HFFc6 (cell line): Measurements from ENCODE around the gene RASSF3. TPM values are rescaled to one million over a fixed set of nuclear protein-coding genes. Genes with fewer than 3 reads are reported as not detected.

ENCODE experiments used
- DNase-seq: peaks from one replicate; pipeline ENCODE4 v3.0.0-alpha.2; 2018
- H3K27ac Mint-ChIP-seq: 2 replicates; pipeline ENCODE4 v1.8.0; 2020; ENCODE audit warnings: mild to moderate bottlenecking, mixed read lengths
- H3K27me3 Mint-ChIP-seq: 2 replicates; pipeline ENCODE4 v1.8.0; 2021; ENCODE audit warnings: mild to moderate bottlenecking, moderate library complexity, mixed read lengths; ENCODE audit not compliant: insufficient read depth
- H3K36me3 Mint-ChIP-seq: 2 replicates; pipeline ENCODE4 v1.8.0; 2021; ENCODE audit warnings: low read depth, mixed read lengths
- H3K4me1 Mint-ChIP-seq: 2 replicates; pipeline ENCODE4 v1.8.0; 2020; ENCODE audit warnings: low read depth, mixed read lengths
- H3K4me3 Mint-ChIP-seq: 2 replicates; pipeline ENCODE4 v1.8.0; 2020; ENCODE audit warnings: mild to moderate bottlenecking, moderate library complexity, mixed read lengths
- H3K9me3 Mint-ChIP-seq: 2 replicates; pipeline ENCODE4 v1.8.0; 2020; ENCODE audit warnings: mild to moderate bottlenecking, mixed read lengths
- long read RNA-seq: library from polyadenylated mRNA; unstranded; transcript quantifications from one replicate; pipeline ENCODE4 v2.0.0, GENCODE V29; 2019
- total RNA-seq, 6 experiments: library from RNA; stranded (reverse); fragmentation: NEBNext Ultra II Directional; extraction: Animal tissue kit (Norgen Biotek cat#: 25700); gene quantifications; 2 replicates in 1 of 6; 3 replicates in 5 of 6; pipeline ENCODE4 v1.2.3, GENCODE V29; 2021
- TF ChIP-seq, protein P1 (sequence below): fragments of 200-600 bp; sonication (generic); IDR thresholded peaks from 2 replicates; pipeline ENCODE4 v1.5.0; 2021; ENCODE audit warnings: antibody characterized with exemption, mild to moderate bottlenecking

Gene RASSF3, protein sequence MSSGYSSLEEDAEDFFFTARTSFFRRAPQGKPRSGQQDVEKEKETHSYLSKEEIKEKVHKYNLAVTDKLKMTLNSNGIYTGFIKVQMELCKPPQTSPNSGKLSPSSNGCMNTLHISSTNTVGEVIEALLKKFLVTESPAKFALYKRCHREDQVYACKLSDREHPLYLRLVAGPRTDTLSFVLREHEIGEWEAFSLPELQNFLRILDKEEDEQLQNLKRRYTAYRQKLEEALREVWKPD
- 10 to 100 TPM; 16.9 to 23.3 (median 20.6) TPM for total RNA-seq
- long read RNA-seq, partial matches to known transcripts = 0 of 5 reads
- long read RNA-seq, other reads (novel, unspliced or antisense) = 5 of 5 reads

DNA sequence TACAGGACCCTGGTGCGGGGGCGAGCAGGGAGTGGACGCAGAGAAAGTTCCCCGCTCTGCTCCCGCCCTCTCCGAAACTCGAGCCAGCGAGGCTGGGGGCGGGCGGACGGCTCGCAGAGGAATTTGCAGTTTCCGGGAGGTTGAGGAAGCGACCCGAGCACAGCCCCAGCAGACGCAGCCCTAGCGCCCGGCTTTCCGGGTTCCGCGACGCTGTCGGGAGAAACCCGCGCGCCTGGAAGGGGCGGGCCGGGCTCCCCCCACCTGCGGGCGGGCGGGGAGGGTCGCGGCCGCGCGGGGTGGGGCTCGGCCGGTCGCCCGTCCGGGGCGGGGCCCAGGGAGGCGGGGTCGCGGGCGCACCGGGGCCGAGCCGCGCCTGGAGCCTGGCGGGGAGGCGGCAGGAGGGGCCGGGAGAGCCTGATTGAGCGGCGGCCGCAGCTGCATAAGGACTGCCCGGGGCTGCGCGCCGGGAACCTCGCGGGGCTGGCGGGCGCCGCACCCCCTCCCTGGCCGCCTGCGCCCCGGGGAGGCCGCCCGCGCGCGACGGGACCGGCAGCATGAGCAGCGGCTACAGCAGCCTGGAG, at the start of gene RASSF3:
Gene RASSF3, plus strand, starts transcription at position 417 of the 581 bp plus-strand sequence. Its CDS starts 138 bp downstream, at position 555.
- Mint-ChIP-seq H3K27me3 (no peaks in the 10 kb centered on the region; the same call in 1 of the 2 replicates), H3K4me3 (peak within 1 kb of the TSS; percentile 97), H3K27ac (peak within 1 kb of the TSS; percentile 81), H3K9me3 (no peaks in the 10 kb centered on the region), H3K36me3 (peaks cover 4% of the 10 kb centered on the region), H3K4me1 (peaks cover 33% of the 10 kb centered on the region)
- peak; percentile 5 for DNase-seq
- TF ChIP-seq, protein P1, sequence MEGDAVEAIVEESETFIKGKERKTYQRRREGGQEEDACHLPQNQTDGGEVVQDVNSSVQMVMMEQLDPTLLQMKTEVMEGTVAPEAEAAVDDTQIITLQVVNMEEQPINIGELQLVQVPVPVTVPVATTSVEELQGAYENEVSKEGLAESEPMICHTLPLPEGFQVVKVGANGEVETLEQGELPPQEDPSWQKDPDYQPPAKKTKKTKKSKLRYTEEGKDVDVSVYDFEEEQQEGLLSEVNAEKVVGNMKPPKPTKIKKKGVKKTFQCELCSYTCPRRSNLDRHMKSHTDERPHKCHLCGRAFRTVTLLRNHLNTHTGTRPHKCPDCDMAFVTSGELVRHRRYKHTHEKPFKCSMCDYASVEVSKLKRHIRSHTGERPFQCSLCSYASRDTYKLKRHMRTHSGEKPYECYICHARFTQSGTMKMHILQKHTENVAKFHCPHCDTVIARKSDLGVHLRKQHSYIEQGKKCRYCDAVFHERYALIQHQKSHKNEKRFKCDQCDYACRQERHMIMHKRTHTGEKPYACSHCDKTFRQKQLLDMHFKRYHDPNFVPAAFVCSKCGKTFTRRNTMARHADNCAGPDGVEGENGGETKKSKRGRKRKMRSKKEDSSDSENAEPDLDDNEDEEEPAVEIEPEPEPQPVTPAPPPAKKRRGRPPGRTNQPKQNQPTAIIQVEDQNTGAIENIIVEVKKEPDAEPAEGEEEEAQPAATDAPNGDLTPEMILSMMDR = no peak

DNA sequence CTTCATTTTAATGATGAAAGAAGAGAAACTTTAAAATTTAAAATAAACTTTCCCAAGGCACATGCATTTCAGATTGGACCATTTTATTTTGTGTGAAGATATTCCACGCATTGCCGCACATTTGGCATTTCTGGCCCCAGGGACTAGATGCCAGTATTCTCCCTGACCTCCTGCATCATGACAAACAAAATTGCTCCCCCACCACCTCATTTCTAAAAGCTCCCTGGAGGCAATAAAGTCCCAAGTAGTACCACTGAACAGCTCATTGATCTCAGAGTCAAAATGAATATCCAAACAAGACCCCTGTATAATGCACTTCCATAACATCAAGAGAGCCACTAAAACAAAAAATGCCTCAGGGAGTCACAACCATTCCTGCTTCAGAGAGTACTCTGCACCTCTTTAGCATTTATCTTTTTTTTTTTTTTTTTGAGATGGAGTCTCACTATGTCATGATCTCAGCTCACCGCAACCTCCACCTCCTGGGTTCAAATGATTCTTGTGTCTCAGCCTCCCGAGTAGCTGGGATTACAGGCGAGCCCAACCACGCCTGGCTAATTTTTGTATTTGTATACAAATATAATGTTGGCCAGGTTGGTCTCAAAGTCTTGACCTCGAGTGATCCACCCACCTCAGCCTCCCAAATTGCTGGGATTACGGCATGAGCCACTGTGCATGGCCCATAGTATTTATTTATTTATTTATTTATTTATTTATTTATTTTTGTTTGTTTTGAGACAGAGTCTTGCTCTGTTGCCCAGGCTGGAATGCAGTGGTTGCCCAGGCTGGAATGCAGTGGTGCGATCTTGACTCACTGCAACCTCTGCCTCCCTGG, 48.8 kb upstream of the RASSF3 start:
- Mint-ChIP-seq H3K9me3 (no peaks in the 10 kb centered on the region), H3K4me3 (peak overlapping the region; percentile 46), H3K27ac (peak overlapping the region; percentile 69), H3K36me3 (no peaks in the 10 kb centered on the region), H3K27me3 (peaks cover 7% of the 10 kb centered on the region; the same call in 1 of the 2 replicates), H3K4me1 (peaks cover 37% of the 10 kb centered on the region)
- TF ChIP-seq, protein P1 = no peak
- no peak for DNase-seq

DNA sequence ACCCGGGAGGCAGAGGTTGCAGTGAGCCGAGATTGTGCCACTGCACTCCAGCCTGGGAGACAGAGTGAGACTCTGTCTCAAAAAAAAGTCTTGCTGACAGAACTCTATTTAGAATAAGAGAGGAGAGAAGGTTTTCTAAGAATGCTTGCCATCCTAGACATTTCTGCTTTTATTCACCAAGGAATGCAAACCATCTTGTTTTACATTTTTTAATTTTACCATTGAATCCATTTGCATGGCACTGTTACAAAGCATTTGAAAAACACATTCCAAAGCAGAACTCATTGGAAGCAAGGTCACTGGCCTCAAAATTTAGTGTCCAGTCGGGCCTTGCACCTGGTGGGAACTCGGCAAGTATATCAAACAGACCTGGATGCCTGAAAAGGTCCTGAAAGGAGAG, 44.2 kb upstream of the RASSF3 start:
- Mint-ChIP-seq H3K9me3 (no peaks in the 10 kb centered on the region), H3K27ac (peak overlapping the region; percentile 27; the same call in 1 of the 2 replicates), H3K4me1 (peaks cover 30% of the 10 kb centered on the region), H3K27me3 (peaks cover 3% of the 10 kb centered on the region), H3K4me3 (no peak overlapping the region; the same call in 1 of the 2 replicates), H3K36me3 (no peaks in the 10 kb centered on the region)
- TF ChIP-seq, protein P1 = no peak
- peak; percentile 4 for DNase-seq

DNA sequence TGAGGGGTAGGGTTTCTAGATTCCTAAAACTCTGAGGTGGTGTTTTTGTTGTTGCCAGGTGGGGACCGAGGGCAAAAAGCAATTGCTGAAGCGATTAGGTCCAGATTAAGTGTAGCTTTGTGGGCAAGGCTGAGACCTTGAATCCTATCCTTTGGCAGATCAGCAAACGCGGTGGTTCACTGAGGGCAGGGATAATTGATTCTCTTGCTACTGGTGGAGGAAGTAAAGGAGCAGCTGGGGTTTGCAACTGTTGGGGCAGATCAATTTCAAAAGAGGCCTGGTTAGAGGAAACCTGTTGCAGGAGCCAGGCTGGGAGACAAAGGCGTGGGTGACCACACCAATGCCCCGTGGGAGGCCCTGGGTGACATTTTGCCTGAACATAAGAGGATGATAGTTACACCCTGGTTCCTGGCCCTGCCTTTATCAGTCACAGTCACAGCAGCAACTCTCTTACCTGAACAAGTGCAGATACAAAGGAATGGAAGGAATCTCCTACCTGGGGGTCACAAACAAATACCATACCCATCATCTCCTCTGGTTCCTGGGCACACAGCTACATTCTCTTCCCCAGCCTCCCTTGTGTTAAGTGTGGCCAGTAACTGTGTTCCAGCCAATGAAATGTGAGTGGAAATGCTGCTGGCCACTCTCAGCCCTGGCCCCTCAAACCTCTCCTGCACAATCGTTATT, 43.3 kb upstream of the RASSF3 start:
- H3K27ac Mint-ChIP-seq = no peak overlapping the region; the same call in 1 of the 2 replicates
- no peak overlapping the region for H3K4me3 Mint-ChIP-seq
- peaks cover 2% of the 10 kb centered on the region; the same call in 1 of the 2 replicates for H3K9me3 Mint-ChIP-seq
- DNase-seq = no peak
- TF ChIP-seq, protein P1 = no peak
- H3K36me3 Mint-ChIP-seq = peaks cover 3% of the 10 kb centered on the region
- H3K4me1 Mint-ChIP-seq = peaks cover 24% of the 10 kb centered on the region
- H3K27me3 Mint-ChIP-seq = peaks cover 3% of the 10 kb centered on the region

DNA sequence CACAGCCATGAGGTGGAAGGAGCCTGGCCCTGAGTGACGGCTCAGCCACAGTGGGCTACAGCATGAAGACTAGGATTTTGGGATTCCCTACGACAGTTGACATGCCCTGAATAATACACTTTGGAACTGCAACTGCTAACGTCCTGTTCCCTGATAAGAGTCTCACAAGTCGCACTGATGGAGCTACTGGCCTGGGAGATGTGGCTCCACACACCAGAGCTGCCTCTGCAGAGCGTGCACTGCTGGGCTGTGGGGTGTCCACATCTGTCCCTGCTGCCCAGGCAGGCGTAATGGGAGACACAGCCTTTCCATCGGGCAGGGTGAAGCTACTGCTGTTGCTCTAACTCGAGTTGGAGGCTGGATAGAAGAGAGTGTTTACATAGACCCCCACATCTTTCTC, 42.7 kb upstream of the RASSF3 start:
- Mint-ChIP-seq H3K36me3 (peaks cover 9% of the 10 kb centered on the region), H3K9me3 (peaks cover 7% of the 10 kb centered on the region; the same call in 1 of the 2 replicates), H3K4me3 (no peak overlapping the region), H3K4me1 (peaks cover 19% of the 10 kb centered on the region), H3K27ac (no peak overlapping the region), H3K27me3 (peaks cover 9% of the 10 kb centered on the region)
- TF ChIP-seq, protein P1 = no peak
- DNase-seq = no peak
